Measurements from ENCODE around the gene MAPKAP1.

DNA sequence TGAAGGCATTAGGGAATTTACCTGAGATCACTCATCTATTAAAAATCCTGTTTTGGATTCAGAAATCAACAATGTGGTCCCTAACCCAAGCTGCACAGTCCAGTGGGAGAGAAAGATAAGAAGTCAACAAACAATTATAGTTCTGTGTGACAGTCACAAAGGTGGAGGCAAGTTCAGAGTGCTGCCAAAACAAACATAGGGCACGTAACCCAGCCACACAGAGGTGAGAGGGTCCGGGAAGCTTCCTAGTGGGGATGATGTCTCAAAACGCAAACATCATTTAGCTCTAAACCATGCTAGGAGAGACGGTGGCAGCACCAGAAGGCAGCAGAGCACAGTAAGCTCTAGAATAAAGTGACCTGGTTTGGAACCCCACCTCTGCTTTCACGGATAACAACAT lies 158.9 kb downstream of the MAPKAP1 start:
- TF ChIP-seq EP300 (IDR thresholded peaks at IDR 0.05; ENCODE audit: borderline replicate concordance) (no peak), TAF1 (IDR thresholded peaks at IDR 0.05; ENCODE audit: low read depth) (no peak)
- TF ChIP-seq, protein P1, sequence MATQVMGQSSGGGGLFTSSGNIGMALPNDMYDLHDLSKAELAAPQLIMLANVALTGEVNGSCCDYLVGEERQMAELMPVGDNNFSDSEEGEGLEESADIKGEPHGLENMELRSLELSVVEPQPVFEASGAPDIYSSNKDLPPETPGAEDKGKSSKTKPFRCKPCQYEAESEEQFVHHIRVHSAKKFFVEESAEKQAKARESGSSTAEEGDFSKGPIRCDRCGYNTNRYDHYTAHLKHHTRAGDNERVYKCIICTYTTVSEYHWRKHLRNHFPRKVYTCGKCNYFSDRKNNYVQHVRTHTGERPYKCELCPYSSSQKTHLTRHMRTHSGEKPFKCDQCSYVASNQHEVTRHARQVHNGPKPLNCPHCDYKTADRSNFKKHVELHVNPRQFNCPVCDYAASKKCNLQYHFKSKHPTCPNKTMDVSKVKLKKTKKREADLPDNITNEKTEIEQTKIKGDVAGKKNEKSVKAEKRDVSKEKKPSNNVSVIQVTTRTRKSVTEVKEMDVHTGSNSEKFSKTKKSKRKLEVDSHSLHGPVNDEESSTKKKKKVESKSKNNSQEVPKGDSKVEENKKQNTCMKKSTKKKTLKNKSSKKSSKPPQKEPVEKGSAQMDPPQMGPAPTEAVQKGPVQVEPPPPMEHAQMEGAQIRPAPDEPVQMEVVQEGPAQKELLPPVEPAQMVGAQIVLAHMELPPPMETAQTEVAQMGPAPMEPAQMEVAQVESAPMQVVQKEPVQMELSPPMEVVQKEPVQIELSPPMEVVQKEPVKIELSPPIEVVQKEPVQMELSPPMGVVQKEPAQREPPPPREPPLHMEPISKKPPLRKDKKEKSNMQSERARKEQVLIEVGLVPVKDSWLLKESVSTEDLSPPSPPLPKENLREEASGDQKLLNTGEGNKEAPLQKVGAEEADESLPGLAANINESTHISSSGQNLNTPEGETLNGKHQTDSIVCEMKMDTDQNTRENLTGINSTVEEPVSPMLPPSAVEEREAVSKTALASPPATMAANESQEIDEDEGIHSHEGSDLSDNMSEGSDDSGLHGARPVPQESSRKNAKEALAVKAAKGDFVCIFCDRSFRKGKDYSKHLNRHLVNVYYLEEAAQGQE (IDR thresholded peaks at IDR 0.05; ENCODE audit: low read depth), result no peak
